ENCODE data around the gene RPS6KA5.

The RPS6KA5 gene

DNA sequence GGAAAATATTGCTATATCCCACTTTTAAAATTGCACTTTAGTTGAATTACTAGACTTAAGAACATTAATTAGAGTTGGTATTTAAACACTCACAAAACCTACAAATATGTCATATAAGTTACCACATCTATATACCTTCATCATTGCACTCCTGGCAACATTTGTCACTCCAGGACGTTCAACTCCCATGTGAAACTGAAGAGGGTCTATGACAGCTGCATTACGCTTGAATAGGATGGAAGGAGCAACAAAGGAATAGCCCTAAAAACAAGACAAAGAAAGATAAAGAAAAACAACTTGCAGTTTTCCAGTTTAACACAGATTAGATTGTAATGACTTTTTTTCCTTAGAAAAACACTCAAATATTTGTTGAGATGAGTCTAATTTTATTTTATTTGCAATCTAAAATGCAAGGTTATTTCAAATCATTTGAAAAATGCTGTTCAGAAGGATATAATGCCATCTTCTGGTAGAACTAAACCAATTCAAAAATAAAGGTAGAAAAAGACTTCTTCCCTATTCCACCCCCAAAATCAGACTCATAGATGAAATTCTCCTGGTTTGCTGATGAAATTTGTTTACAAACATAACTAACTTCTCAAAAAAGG, 159.9 kb downstream of the RPS6KA5 start:
- Histone ChIP-seq H3K4me1 (ENCODE audit: control insufficient read depth, insufficient read depth, low read length, poor library complexity, severe bottlenecking) (no peaks in the 10 kb centered on the region), H3K36me3 (ENCODE audit: control insufficient read depth, insufficient read depth, low read length) (no peaks in the 10 kb centered on the region), H3K9me3 (ENCODE audit: control insufficient read depth, low read length) (no peaks in the 10 kb centered on the region), H3K27ac (ENCODE audit: low read depth, low read length, severe bottlenecking) (no peak overlapping the region), H3K4me3 (ENCODE audit: extremely low read depth, insufficient read depth, low read length, poor library complexity, severe bottlenecking) (no peak overlapping the region)
- WGBS, 2 experiments (ENCODE audit: insufficient coverage in 2 of 2), result 71% methylated on average over 2 of the region's 2 CpGs; no CpG with 5 or more reads in 1 of the 2 experiments

DNA sequence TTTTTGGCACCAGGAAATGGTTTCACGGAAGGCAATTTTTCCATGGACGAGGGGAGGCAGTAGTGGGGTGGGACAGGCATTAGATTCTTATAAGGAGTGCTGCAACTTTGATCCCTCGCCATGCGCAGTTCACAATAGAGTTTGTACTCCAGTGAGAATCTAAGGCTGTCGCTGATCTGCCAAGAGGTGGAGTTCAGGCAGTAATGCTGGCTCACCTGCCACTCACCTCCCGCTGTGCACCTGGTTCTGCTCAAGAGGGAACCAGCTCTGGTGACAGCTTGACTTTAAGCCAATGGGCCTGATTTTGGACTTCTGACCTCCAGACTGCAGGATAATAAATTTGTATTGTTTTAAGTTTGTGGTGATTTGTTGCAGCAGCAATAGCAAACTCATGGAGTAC, 163.4 kb downstream of the RPS6KA5 start:
- no peak overlapping the region for H3K27ac ChIP-seq (ENCODE audit: low read depth, low read length, severe bottlenecking)
- H3K4me1 ChIP-seq (ENCODE audit: control insufficient read depth, insufficient read depth, low read length, poor library complexity, severe bottlenecking), result no peaks in the 10 kb centered on the region
- no peaks in the 10 kb centered on the region for H3K36me3 ChIP-seq (ENCODE audit: control insufficient read depth, insufficient read depth, low read length)
- no peak overlapping the region for H3K4me3 ChIP-seq (ENCODE audit: extremely low read depth, insufficient read depth, low read length, poor library complexity, severe bottlenecking)
- H3K9me3 ChIP-seq (ENCODE audit: control insufficient read depth, low read length), result no peaks in the 10 kb centered on the region
- whole genome bisulfite sequencing, 2 experiments (ENCODE audit: insufficient coverage in 2 of 2), result 92 to 97% methylated on average over 5 to 6 of the region's 6 CpGs

DNA sequence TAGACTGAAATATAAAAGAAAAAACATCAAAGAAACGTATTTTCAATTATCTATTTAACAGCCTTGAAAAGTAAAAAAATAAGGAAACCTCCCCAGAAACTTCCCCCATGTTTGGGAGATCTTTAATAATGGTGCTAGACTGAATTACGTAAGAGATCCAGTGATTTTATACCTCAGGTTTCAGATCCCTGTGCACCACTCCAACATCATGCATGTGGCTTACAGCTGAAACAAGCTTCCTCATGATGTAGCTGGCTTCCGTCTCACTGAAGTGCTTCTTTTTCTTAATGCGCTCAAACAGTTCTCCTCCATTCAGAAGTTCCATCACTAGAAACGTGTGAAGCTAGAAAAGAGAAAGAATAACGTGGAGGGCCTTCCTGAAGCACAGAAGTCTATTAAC, 166.2 kb downstream of the RPS6KA5 start:
- Histone ChIP-seq H3K9me3 (ENCODE audit: control insufficient read depth, low read length) (no peaks in the 10 kb centered on the region), H3K4me3 (ENCODE audit: extremely low read depth, insufficient read depth, low read length, poor library complexity, severe bottlenecking) (no peak overlapping the region), H3K36me3 (ENCODE audit: control insufficient read depth, insufficient read depth, low read length) (no peaks in the 10 kb centered on the region), H3K4me1 (ENCODE audit: control insufficient read depth, insufficient read depth, low read length, poor library complexity, severe bottlenecking) (no peaks in the 10 kb centered on the region), H3K27ac (ENCODE audit: low read depth, low read length, severe bottlenecking) (no peak overlapping the region)
- WGBS, 2 experiments (ENCODE audit: insufficient coverage in 2 of 2), result 90% methylated on average over 2 of the region's 6 CpGs; no CpG with 5 or more reads in 1 of the 2 experiments

- Histone ChIP-seq H3K36me3 (ENCODE audit: control insufficient read depth, insufficient read depth, low read length) (no peaks in the 10 kb centered on the region), H3K4me3 (ENCODE audit: extremely low read depth, insufficient read depth, low read length, poor library complexity, severe bottlenecking) (no peak overlapping the region), H3K27ac (ENCODE audit: low read depth, low read length, severe bottlenecking) (no peak overlapping the region), H3K9me3 (ENCODE audit: control insufficient read depth, low read length) (no peaks in the 10 kb centered on the region), H3K4me1 (ENCODE audit: control insufficient read depth, insufficient read depth, low read length, poor library complexity, severe bottlenecking) (no peaks in the 10 kb centered on the region)
- WGBS, 2 experiments (ENCODE audit: insufficient coverage in 2 of 2), result no CpG with 5 or more reads among the region's 2 CpGs
These were observed 166.9 kb downstream of the RPS6KA5 start for GRCh38 chr14:90893510-90893909.

DNA sequence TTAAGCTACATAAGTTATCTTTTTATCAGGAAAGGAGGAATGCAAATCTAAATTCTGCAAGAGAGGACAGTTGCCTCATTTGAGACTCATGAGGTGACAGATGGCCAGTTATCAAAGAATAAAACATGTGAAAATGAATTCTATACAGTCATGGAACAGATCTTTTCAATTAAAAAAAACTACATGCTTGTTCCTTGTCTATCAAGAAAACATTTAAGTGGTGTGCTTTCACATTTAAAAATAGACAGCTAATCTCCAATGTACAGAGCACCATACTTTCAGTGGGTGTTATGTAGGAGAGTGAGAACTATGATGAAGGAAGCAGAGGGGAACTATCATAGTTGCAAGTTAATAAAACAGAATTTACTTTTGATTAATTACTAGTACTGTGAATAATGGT, 167.5 kb downstream of the RPS6KA5 start:
- H3K36me3 ChIP-seq (ENCODE audit: control insufficient read depth, insufficient read depth, low read length), result no peaks in the 10 kb centered on the region
- H3K27ac ChIP-seq (ENCODE audit: low read depth, low read length, severe bottlenecking), result no peak overlapping the region
- no peaks in the 10 kb centered on the region for H3K4me1 ChIP-seq (ENCODE audit: control insufficient read depth, insufficient read depth, low read length, poor library complexity, severe bottlenecking)
- H3K4me3 ChIP-seq (ENCODE audit: extremely low read depth, insufficient read depth, low read length, poor library complexity, severe bottlenecking), result no peak overlapping the region
- H3K9me3 ChIP-seq (ENCODE audit: control insufficient read depth, low read length), result no peaks in the 10 kb centered on the region

- Histone ChIP-seq H3K4me3 (ENCODE audit: extremely low read depth, insufficient read depth, low read length, poor library complexity, severe bottlenecking) (no peak overlapping the region), H3K36me3 (ENCODE audit: control insufficient read depth, insufficient read depth, low read length) (no peaks in the 10 kb centered on the region), H3K4me1 (ENCODE audit: control insufficient read depth, insufficient read depth, low read length, poor library complexity, severe bottlenecking) (no peaks in the 10 kb centered on the region), H3K9me3 (ENCODE audit: control insufficient read depth, low read length) (no peaks in the 10 kb centered on the region), H3K27ac (ENCODE audit: low read depth, low read length, severe bottlenecking) (no peak overlapping the region)
- WGBS, 2 experiments (ENCODE audit: insufficient coverage in 2 of 2), result no CpG with 5 or more reads among the region's 1 CpG
These were observed 169.1 kb downstream of the RPS6KA5 start for GRCh38 chr14:90891326-90891725.

GRCh38 chr14:90890322-90891020, 170.0 kb downstream of the RPS6KA5 start:
- Histone ChIP-seq H3K9me3 (ENCODE audit: control insufficient read depth, low read length) (no peaks in the 10 kb centered on the region), H3K4me1 (ENCODE audit: control insufficient read depth, insufficient read depth, low read length, poor library complexity, severe bottlenecking) (no peaks in the 10 kb centered on the region), H3K4me3 (ENCODE audit: extremely low read depth, insufficient read depth, low read length, poor library complexity, severe bottlenecking) (no peak overlapping the region), H3K27ac (ENCODE audit: low read depth, low read length, severe bottlenecking) (no peak overlapping the region), H3K36me3 (ENCODE audit: control insufficient read depth, insufficient read depth, low read length) (no peaks in the 10 kb centered on the region)
- WGBS, 2 experiments (ENCODE audit: insufficient coverage in 2 of 2), result 94 to 98% methylated on average over 7 to 8 of the region's 10 CpGs

DNA sequence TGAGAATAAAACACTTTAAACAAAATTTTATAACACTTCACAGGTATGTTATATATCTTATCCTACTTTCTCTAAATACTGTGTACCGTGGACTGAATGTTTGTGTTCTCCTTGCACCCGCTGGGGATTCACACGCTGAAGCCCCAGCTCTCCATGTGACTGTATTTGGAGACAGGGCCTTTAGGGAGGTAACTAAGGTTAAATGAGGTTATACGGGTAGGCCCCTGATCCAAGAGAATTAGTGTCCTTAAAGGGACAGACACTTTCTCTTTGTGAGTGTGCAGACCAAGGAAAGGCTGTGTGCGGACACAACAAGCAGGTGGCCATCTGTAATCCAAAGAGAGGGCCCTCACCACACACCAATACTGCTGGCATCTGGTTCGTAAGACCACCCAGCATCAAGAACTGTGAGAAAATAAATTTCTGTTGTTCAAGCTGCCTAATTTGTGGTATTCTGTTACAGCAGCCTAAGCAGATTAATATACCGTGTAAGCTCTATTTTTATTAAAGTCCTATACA, 174.1 kb downstream of the RPS6KA5 start:
- no peaks in the 10 kb centered on the region for H3K36me3 ChIP-seq (ENCODE audit: control insufficient read depth, insufficient read depth, low read length)
- WGBS, 2 experiments (ENCODE audit: insufficient coverage in 2 of 2), result 85 to 100% methylated on average over 2 to 4 of the region's 7 CpGs

DNA sequence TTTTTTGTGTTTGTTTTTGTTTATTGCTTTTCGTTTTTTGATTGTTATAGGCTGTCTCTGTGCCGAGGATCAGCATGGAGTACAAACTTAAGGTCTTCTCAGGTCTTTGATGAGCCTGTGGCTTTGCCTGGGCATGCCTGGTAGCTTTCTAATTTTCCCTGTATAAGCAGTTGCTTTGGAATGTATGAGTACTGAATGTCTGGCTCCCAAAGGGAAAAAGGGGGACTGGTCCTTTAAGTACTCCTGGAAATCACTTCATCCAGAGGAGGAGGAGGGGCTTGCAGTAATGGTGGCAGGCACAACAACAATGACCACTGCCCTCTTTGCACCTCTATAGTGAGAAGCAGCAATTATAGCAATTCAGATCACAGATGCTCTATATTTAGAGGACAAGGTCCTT, 176.7 kb downstream of the RPS6KA5 start:
- Histone ChIP-seq H3K4me3 (ENCODE audit: extremely low read depth, insufficient read depth, low read length, poor library complexity, severe bottlenecking) (no peak overlapping the region), H3K9me3 (ENCODE audit: control insufficient read depth, low read length) (peaks cover 10% of the 10 kb centered on the region), H3K36me3 (ENCODE audit: control insufficient read depth, insufficient read depth, low read length) (no peaks in the 10 kb centered on the region), H3K4me1 (ENCODE audit: control insufficient read depth, insufficient read depth, low read length, poor library complexity, severe bottlenecking) (no peaks in the 10 kb centered on the region), H3K27ac (ENCODE audit: low read depth, low read length, severe bottlenecking) (no peak overlapping the region)
- 55 to 100% methylated on average over 1 to 2 of the region's 2 CpGs for WGBS, 2 experiments (ENCODE audit: insufficient coverage in 2 of 2)

More for the DNA sequence above, 174.1 kb downstream of the RPS6KA5 start:
- H3K9me3 ChIP-seq (ENCODE audit: control insufficient read depth, low read length), result peaks cover 10% of the 10 kb centered on the region
- H3K4me1 ChIP-seq (ENCODE audit: control insufficient read depth, insufficient read depth, low read length, poor library complexity, severe bottlenecking), result no peaks in the 10 kb centered on the region
- no peak overlapping the region for H3K27ac ChIP-seq (ENCODE audit: low read depth, low read length, severe bottlenecking)
- no peak overlapping the region for H3K4me3 ChIP-seq (ENCODE audit: extremely low read depth, insufficient read depth, low read length, poor library complexity, severe bottlenecking)

DNA sequence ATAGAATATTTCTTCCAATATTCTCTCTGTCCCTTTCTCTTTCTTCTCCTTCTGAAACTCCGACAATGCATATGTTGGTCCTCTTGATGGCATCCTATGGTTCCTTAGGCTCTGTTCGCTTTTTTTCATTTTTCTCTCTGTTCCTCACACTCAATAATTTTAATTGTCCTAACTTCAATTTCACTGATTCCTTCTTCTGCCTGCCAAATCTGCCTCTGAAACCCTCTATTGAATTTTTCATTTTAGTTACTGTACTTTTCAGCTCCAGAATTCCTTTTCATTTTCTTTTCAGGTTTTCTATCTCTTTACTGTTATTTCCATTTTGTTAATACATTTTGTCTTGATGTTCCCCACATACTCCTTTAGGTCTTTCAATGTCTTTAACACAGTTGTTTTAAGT, 177.2 kb downstream of the RPS6KA5 start:
- H3K27ac ChIP-seq (ENCODE audit: low read depth, low read length, severe bottlenecking), result no peak overlapping the region
- 89 to 98% methylated on average over 2 of the region's 2 CpGs for WGBS, 2 experiments (ENCODE audit: insufficient coverage in 2 of 2)
- no peak overlapping the region for H3K4me3 ChIP-seq (ENCODE audit: extremely low read depth, insufficient read depth, low read length, poor library complexity, severe bottlenecking)
- peaks cover 10% of the 10 kb centered on the region for H3K9me3 ChIP-seq (ENCODE audit: control insufficient read depth, low read length)
- no peaks in the 10 kb centered on the region for H3K4me1 ChIP-seq (ENCODE audit: control insufficient read depth, insufficient read depth, low read length, poor library complexity, severe bottlenecking)
- H3K36me3 ChIP-seq (ENCODE audit: control insufficient read depth, insufficient read depth, low read length), result no peaks in the 10 kb centered on the region

- 100% methylated on average over 1 of the region's 2 CpGs for WGBS, 2 experiments (ENCODE audit: insufficient coverage in 2 of 2)
- no peaks in the 10 kb centered on the region for H3K4me1 ChIP-seq (ENCODE audit: control insufficient read depth, insufficient read depth, low read length, poor library complexity, severe bottlenecking)
These were observed 180.2 kb downstream of the RPS6KA5 start for GRCh38 chr14:90880282-90880681.

More at GRCh38 chr14:90880282-90880681, 180.2 kb downstream of the RPS6KA5 start:
- Histone ChIP-seq H3K36me3 (ENCODE audit: control insufficient read depth, insufficient read depth, low read length) (no peaks in the 10 kb centered on the region), H3K4me3 (ENCODE audit: extremely low read depth, insufficient read depth, low read length, poor library complexity, severe bottlenecking) (no peak overlapping the region), H3K27ac (ENCODE audit: low read depth, low read length, severe bottlenecking) (no peak overlapping the region), H3K9me3 (ENCODE audit: control insufficient read depth, low read length) (peaks cover 10% of the 10 kb centered on the region)
